ENCODE measurements around the gene RXRA. TPM values are rescaled to one million over a fixed set of nuclear protein-coding genes. Genes with fewer than 3 reads are reported as not detected.

Gene RXRA
- total and polyA plus RNA-seq, 2 donors (not counting 3 experiments of a cell fraction or from before 2014, with no cell fraction given) = 15.4 to 37.4 TPM

DNA sequence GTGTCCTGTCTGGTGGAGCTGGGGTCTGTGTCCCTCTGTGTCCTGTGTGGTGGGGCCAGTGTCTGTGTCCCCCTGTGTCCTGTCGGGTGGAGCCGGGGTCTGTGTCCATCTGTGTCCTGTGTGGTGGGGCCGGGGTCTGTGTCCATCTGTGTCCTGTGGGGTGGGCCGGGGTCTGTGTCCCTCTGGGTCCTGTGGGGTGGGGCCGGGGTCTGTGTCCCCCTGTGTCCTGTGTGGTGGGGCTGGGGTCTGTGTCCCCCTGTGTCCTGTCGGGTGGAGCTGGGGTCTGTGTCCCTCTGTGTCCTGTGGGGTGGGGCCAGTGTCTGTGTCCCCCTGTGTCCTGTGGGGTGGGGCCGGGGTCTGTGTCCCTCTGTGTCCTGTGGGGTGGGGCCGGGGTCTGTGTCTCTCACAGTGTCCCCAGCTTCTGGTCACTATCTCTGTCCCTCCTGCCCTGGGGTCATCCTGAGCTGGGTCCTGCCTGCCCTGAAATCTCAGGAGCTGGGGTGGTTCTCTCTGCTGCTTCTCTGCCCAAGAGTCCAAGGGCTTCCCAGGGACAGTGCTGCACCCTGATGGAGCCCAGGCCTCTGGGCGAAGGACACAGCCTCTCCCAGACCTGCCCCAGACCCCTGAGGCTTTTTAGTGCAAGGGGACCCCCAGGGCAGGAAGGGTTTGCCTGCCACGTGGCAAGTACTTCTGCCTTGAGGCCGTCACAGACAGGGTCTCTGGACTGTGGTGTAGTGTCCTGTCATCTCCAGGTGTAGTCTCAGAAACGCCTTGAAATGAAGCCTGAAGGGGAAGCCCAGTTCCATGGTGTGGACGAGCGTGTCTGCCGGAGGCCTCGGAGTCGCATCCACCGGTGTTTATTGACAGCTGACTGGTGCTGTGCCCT lies 131.3 kb downstream of the RXRA start:
- Histone ChIP-seq H3K4me2 (ENCODE audit: insufficient read depth, low read length) (no peak overlapping the region), H3K79me2 (ENCODE audit: control insufficient read depth, insufficient read depth, low read length) (no peaks in the 10 kb centered on the region), H3K9me3 (replicated peaks; ENCODE audit: control insufficient read depth, insufficient read depth, low read length) (no peaks in the 10 kb centered on the region), H3K27ac (ENCODE audit: insufficient read depth, low read depth, low read length) (peak overlapping the region; percentile 99), H3K9ac (replicated peaks; ENCODE audit: extremely low read depth, insufficient read depth, low read length) (peak overlapping the region; percentile 88), H2AFZ (ENCODE audit: low read depth, low read length) (peak overlapping the region; percentile 83), H3K27me3 (ENCODE audit: control insufficient read depth in 2 of 2, insufficient read depth in 2 of 2, low read length in 2 of 2) (no peaks in the 10 kb centered on the region), H3K4me3 (replicated peaks in 1 of 3; ENCODE audit: insufficient read depth in 1 of 3, low read depth in 1 of 3, low read length in 3 of 3) (no peak overlapping the region), H3K9me1 (replicated peaks; ENCODE audit: control insufficient read depth, extremely low read depth, insufficient read depth, low read length) (no peaks in the 10 kb centered on the region), H4K20me1 (replicated peaks; ENCODE audit: control insufficient read depth, extremely low read depth, insufficient read depth, low read length) (no peaks in the 10 kb centered on the region), H3K4me1 (ENCODE audit: control insufficient read depth, extremely low read depth, insufficient read depth, low read length) (peaks cover 19% of the 10 kb centered on the region), H3K36me3 (ENCODE audit: control insufficient read depth in 2 of 2, extremely low read depth in 1 of 2, insufficient read depth in 2 of 2, low read length in 2 of 2) (no peaks in the 10 kb centered on the region)
- ChIA-PET POLR2A (no interaction called here), CTCF (interaction anchor here (1.0 to 1.7 kb wide), 4 partner anchors 15 to 282 kb away, joined by 3 to 8 read pairs (median 4); no protein-coding TSS in a partner anchor)
- no peak for DNase-seq (ENCODE audit: low read depth, low spot score)
- no peak for TF ChIP-seq MYC (IDR thresholded peaks at IDR 0.05; ENCODE audit: low read depth, low read length)
- TF ChIP-seq JUN (IDR thresholded peaks at IDR 0.05; ENCODE audit: borderline replicate concordance, insufficient read depth, insufficient read length, low read depth) = no peak
- TF ChIP-seq EZH2 (IDR thresholded peaks at IDR 0.05; ENCODE audit: borderline replicate concordance, low read depth, low read length, severe bottlenecking) = no peak
- TF ChIP-seq POLR2AphosphoS5 (IDR thresholded peaks at IDR 0.05; ENCODE audit: insufficient read depth, low read depth, low read length) = no peak
- TF ChIP-seq POLR2A (IDR thresholded peaks at IDR 0.05; ENCODE audit: low read depth, low read length) = no peak
- no peak for TF ChIP-seq FOS (IDR thresholded peaks at IDR 0.05; ENCODE audit: borderline replicate concordance, insufficient read depth, low read length)
- TF ChIP-seq, protein P1, sequence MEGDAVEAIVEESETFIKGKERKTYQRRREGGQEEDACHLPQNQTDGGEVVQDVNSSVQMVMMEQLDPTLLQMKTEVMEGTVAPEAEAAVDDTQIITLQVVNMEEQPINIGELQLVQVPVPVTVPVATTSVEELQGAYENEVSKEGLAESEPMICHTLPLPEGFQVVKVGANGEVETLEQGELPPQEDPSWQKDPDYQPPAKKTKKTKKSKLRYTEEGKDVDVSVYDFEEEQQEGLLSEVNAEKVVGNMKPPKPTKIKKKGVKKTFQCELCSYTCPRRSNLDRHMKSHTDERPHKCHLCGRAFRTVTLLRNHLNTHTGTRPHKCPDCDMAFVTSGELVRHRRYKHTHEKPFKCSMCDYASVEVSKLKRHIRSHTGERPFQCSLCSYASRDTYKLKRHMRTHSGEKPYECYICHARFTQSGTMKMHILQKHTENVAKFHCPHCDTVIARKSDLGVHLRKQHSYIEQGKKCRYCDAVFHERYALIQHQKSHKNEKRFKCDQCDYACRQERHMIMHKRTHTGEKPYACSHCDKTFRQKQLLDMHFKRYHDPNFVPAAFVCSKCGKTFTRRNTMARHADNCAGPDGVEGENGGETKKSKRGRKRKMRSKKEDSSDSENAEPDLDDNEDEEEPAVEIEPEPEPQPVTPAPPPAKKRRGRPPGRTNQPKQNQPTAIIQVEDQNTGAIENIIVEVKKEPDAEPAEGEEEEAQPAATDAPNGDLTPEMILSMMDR (IDR thresholded peaks at IDR 0.05; ENCODE audit: extremely low read depth in 1 of 2, insufficient read depth in 1 of 2, low read depth in 1 of 2, low read length in 2 of 2) = no peak
- no peak for TF ChIP-seq GATA2 (IDR thresholded peaks at IDR 0.05; ENCODE audit: insufficient read depth, insufficient read length, low read depth, low read length)
- TF ChIP-seq, protein P2, sequence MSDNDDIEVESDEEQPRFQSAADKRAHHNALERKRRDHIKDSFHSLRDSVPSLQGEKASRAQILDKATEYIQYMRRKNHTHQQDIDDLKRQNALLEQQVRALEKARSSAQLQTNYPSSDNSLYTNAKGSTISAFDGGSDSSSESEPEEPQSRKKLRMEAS (IDR thresholded peaks at IDR 0.05; ENCODE audit: insufficient read depth, insufficient read length) = no peak
- BruUV-seq (replicated peaks) = no TSS peak
- intact Hi-C loops (cut with micrococcal nuclease) = loop anchor here (5.0 kb wide), 1 partner anchor 620 kb away; no protein-coding TSS in a partner anchor
- dilution Hi-C loops (cut with MboI; ENCODE audit: extremely low pct_ligation_motif_present, low sequenced_read_pairs) = no loop called here
- no peak for FAIRE-seq

Data from endothelial cell of umbilical vein (primary cell).